ENCODE results near the gene MCTP2. TPM values are rescaled to one million over a fixed set of nuclear protein-coding genes. Genes with fewer than 3 reads are reported as not detected.

The MCTP2 gene
- total and polyA plus RNA-seq, 2 donors (not counting 1 experiment from before 2014, with no cell fraction given): 38.3 to 64.8 TPM

DNA sequence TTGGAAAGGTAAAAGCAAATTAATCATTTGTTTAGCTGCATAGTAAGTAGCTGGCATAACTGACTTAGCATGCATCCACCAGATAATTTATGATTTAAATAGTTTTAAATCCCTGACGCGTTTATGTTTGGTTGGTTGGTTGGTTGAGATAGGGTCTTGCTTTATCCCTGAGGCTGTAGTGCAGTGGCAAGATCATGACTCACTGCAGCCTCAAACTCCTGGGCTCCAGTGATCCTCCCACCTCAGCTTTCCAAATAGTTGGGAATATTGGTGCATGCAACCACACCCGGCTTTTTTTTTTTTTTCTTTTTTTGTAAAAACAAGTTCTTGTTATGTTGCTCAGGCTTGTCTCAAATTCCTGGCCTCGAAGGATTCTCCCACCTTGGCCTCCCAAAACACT, 263.4 kb downstream of the MCTP2 start:
- H3K36me3 ChIP-seq (replicated peaks in 1 of 2; ENCODE audit: control extremely low read depth in 1 of 2, control insufficient read depth in 1 of 2, extremely low read depth in 1 of 2, insufficient read depth in 2 of 2, low read length in 1 of 2): no peaks in the 10 kb centered on the region
- POLR2A ChIA-PET: no interaction called here
- H3K27me3 ChIP-seq (replicated peaks in 1 of 4; ENCODE audit: control extremely low read depth in 1 of 4, control insufficient read depth in 3 of 4, insufficient read depth in 4 of 4, low read length in 3 of 4): no peaks in the 10 kb centered on the region
- no peaks in the 10 kb centered on the region for H3K79me2 ChIP-seq (ENCODE audit: control insufficient read depth, insufficient read depth, low read length)
- H3K9me3 ChIP-seq (ENCODE audit: control extremely low read depth in 1 of 3, control insufficient read depth in 2 of 3, insufficient read depth in 1 of 3, low read length in 2 of 3): peaks cover 0 to 8% (median 0%) of the 10 kb centered on the region in 3 donors
- no peak for ATAC-seq (ENCODE audit: low read depth)
- TF ChIP-seq CTCF (IDR thresholded peaks at IDR 0.05) (no peak), EZH2 (IDR thresholded peaks at IDR 0.05; ENCODE audit: borderline replicate concordance, insufficient read depth, low read depth, low read length, poor library complexity, severe bottlenecking) (no peak)
- Mint-ChIP-seq H3K4me1 (peaks cover 5% of the 10 kb centered on the region), H3K27ac (no peak overlapping the region), H3K9me3 (ENCODE audit: insufficient read depth) (no peaks in the 10 kb centered on the region), H3K27me3 (peaks cover 7% of the 10 kb centered on the region), H3K4me3 (no peak overlapping the region)
- intact Hi-C loops (cut with micrococcal nuclease): no loop called here
- H4K20me1 ChIP-seq (ENCODE audit: control insufficient read depth, insufficient read depth, low read length, poor library complexity, severe bottlenecking): no peaks in the 10 kb centered on the region
- no peak overlapping the region for H3K27ac ChIP-seq (ENCODE audit: low read length in 2 of 2)
- H3K4me3 ChIP-seq (ENCODE audit: control extremely low read depth in 1 of 5, extremely low read depth in 1 of 5, insufficient read depth in 1 of 5, low read depth in 2 of 5, low read length in 4 of 5): no peak overlapping the region
- no peaks in the 10 kb centered on the region for H3K4me1 ChIP-seq (ENCODE audit: control insufficient read depth in 2 of 2, insufficient read depth in 2 of 2, low read length in 2 of 2)
- H2AFZ ChIP-seq (ENCODE audit: insufficient read depth, low read depth, low read length, poor library complexity, severe bottlenecking): no peak overlapping the region
- H3K4me2 ChIP-seq (replicated peaks; ENCODE audit: low read depth, low read length, poor library complexity, severe bottlenecking): no peak overlapping the region
- H3K9ac ChIP-seq (ENCODE audit: low read length): no peak overlapping the region
- WGBS (ENCODE audit: insufficient coverage): no CpG with 5 or more reads among the region's 4 CpGs
- no peak for DNase-seq
- CTCF ChIA-PET: no interaction called here

DNA sequence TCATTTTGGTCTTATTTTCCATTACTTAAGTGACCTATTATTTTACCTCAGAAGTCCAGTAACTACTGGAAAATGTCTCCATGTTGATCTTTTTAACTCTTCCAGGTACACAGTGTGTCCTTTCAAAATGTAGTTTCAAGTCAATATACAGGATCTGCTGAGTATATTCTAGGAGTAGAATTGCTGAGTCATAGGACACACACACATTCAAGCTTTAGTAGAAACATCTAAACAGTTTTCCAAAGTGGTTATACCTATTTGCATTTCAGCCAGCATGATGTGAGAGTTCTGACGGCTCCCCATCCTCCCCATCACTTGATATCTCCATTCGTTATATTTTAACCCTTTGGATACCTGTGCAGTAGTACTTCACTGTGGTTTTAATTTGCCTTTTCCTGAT, 271.9 kb downstream of the MCTP2 start:
- intact Hi-C loops (cut with micrococcal nuclease): loop anchor here (5.0 kb wide), 1 partner anchor 49 kb away; no protein-coding TSS in a partner anchor
- peaks cover 9% of the 10 kb centered on the region for H3K9me3 Mint-ChIP-seq (ENCODE audit: insufficient read depth)

More for the DNA sequence above, 271.9 kb downstream of the MCTP2 start:
- Histone ChIP-seq H3K4me3 (ENCODE audit: control extremely low read depth in 1 of 5, extremely low read depth in 1 of 5, insufficient read depth in 1 of 5, low read depth in 2 of 5, low read length in 4 of 5) (no peak overlapping the region), H3K9ac (ENCODE audit: low read length) (no peak overlapping the region), H3K9me3 (ENCODE audit: control extremely low read depth in 1 of 3, control insufficient read depth in 2 of 3, insufficient read depth in 1 of 3, low read length in 2 of 3) (peaks cover 0 to 11% (median 2%) of the 10 kb centered on the region in 3 donors), H3K4me2 (replicated peaks; ENCODE audit: low read depth, low read length, poor library complexity, severe bottlenecking) (no peak overlapping the region), H3K4me1 (ENCODE audit: control insufficient read depth in 2 of 2, insufficient read depth in 2 of 2, low read length in 2 of 2) (no peaks in the 10 kb centered on the region), H4K20me1 (ENCODE audit: control insufficient read depth, insufficient read depth, low read length, poor library complexity, severe bottlenecking) (no peaks in the 10 kb centered on the region), H3K27me3 (replicated peaks in 1 of 4; ENCODE audit: control extremely low read depth in 1 of 4, control insufficient read depth in 3 of 4, insufficient read depth in 4 of 4, low read length in 3 of 4) (peaks cover 0 to 8% (median 1%) of the 10 kb centered on the region in 4 experiments), H2AFZ (ENCODE audit: insufficient read depth, low read depth, low read length, poor library complexity, severe bottlenecking) (no peak overlapping the region), H3K79me2 (ENCODE audit: control insufficient read depth, insufficient read depth, low read length) (no peaks in the 10 kb centered on the region), H3K27ac (ENCODE audit: low read length in 2 of 2) (no peak overlapping the region), H3K36me3 (replicated peaks in 1 of 2; ENCODE audit: control extremely low read depth in 1 of 2, control insufficient read depth in 1 of 2, extremely low read depth in 1 of 2, insufficient read depth in 2 of 2, low read length in 1 of 2) (no peaks in the 10 kb centered on the region)
- ChIA-PET CTCF (no interaction called here), POLR2A (no interaction called here)
- DNase-seq (no peak), ATAC-seq (ENCODE audit: low read depth) (no peak)
- no peak for TF ChIP-seq EZH2 (IDR thresholded peaks at IDR 0.05; ENCODE audit: borderline replicate concordance, insufficient read depth, low read depth, low read length, poor library complexity, severe bottlenecking)
- TF ChIP-seq CTCF (IDR thresholded peaks at IDR 0.05): no peak
- no peaks in the 10 kb centered on the region for H3K4me1 Mint-ChIP-seq
- WGBS (ENCODE audit: insufficient coverage): no CpG with 5 or more reads among the region's 2 CpGs
- peaks cover 21% of the 10 kb centered on the region for H3K27me3 Mint-ChIP-seq
- no peak overlapping the region for H3K27ac Mint-ChIP-seq
- no peak overlapping the region for H3K4me3 Mint-ChIP-seq
